HepG2 (cell line): ENCODE results near the gene NSL1.

ENCODE experiments used
- CTCF ChIP-seq: sonication (generic); formaldehyde crosslinking; IDR thresholded peaks from 2 replicates; pipeline ENCODE4 v1.5.0; 2020; ENCODE audit warnings: mild to moderate bottlenecking, missing genetic modification reagents, moderate library complexity
- EZH2 ChIP-seq: conservative IDR thresholded peaks from 2 replicates; pipeline ENCODE4 v1.6.1; 2012; ENCODE audit warnings: mild to moderate bottlenecking, low read depth, low read length, moderate library complexity
- TF ChIP-seq, protein P1 (sequence below): sonication (generic); formaldehyde crosslinking; IDR thresholded peaks from 2 replicates; pipeline ENCODE4 v1.4.0; 2020; ENCODE audit warnings: missing genetic modification reagents

- TF ChIP-seq EZH2 = no peak
- TF ChIP-seq, protein P1, sequence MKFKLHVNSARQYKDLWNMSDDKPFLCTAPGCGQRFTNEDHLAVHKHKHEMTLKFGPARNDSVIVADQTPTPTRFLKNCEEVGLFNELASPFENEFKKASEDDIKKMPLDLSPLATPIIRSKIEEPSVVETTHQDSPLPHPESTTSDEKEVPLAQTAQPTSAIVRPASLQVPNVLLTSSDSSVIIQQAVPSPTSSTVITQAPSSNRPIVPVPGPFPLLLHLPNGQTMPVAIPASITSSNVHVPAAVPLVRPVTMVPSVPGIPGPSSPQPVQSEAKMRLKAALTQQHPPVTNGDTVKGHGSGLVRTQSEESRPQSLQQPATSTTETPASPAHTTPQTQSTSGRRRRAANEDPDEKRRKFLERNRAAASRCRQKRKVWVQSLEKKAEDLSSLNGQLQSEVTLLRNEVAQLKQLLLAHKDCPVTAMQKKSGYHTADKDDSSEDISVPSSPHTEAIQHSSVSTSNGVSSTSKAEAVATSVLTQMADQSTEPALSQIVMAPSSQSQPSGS (CRISPR knock-in tag) = no peak
- no peak for TF ChIP-seq CTCF
These were observed 94.8 kb downstream of the NSL1 start for GRCh38 chr1:212696721-212697331.
